Activated naive CD4-positive, alpha-beta T cell treated with anti-CD3 and anti-CD28 coated beads, Interleukin-2, amount 10 ng/mL, durations not matched to agents 7 days and 5 days (primary cell): ENCODE results near the gene VTN.

Source experiments
- CTCF ChIA-PET: fragments of 350-600 bp; sonication (Branson Sonifier 250); formaldehyde crosslinking; loops from one replicate; lab custom pipeline; 2021; ENCODE audit warnings: antibody characterized with exemption; lab: Charles Lee
- DNase-seq: peaks from one replicate; pipeline ENCODE4 v3.0.0-alpha.2; 2020
- H3K27ac Mint-ChIP-seq: one replicate; pipeline ENCODE4 v1.8.0; 2021; ENCODE audit warnings: mild to moderate bottlenecking, moderate library complexity, mixed read lengths
- H3K27me3 Mint-ChIP-seq: one replicate; pipeline ENCODE4 v1.8.0; 2021; ENCODE audit warnings: mild to moderate bottlenecking, mixed read lengths
- H3K36me3 Mint-ChIP-seq: one replicate; pipeline ENCODE4 v1.8.0; 2021; ENCODE audit warnings: mixed read lengths
- H3K4me1 Mint-ChIP-seq: one replicate; pipeline ENCODE4 v1.8.0; 2021; ENCODE audit warnings: mixed read lengths
- H3K4me3 Mint-ChIP-seq: one replicate; pipeline ENCODE4 v1.8.0; 2021; ENCODE audit warnings: mild to moderate bottlenecking, moderate library complexity, mixed read lengths
- H3K9me3 Mint-ChIP-seq: one replicate; pipeline ENCODE4 v1.8.0; 2021; ENCODE audit warnings: mixed read lengths

The VTN gene

DNA sequence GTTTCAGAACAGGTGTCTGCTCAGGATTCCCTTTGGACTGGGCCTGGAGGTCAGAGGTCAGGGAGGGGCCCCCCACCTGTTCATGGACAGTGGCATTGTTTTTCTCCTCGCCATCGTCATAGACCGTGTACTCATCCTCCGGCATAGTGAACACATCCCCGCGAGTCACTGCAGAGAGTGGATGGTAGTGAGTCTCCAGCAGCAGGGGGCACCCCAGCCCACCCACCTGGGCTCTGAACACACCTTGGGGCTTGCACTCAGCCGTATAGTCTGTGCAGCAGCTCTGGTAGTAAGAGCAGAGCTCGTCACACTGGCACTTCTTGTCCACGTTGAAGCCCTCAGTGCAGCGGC lies 448 bp downstream of the VTN start:
- H3K4me3 Mint-ChIP-seq = no peak overlapping the region
- H3K27ac Mint-ChIP-seq = no peak overlapping the region
- CTCF ChIA-PET = no interaction called here
- H3K27me3 Mint-ChIP-seq = peaks cover 5% of the 10 kb centered on the region
- no peak for DNase-seq
- H3K36me3 Mint-ChIP-seq = no peaks in the 10 kb centered on the region
- peaks cover 29% of the 10 kb centered on the region for H3K4me1 Mint-ChIP-seq
- H3K9me3 Mint-ChIP-seq = no peaks in the 10 kb centered on the region

- no peak for DNase-seq
- Mint-ChIP-seq H3K27me3 (peaks cover 5% of the 10 kb centered on the region), H3K4me1 (peaks cover 29% of the 10 kb centered on the region), H3K4me3 (no peak overlapping the region), H3K9me3 (no peaks in the 10 kb centered on the region), H3K27ac (no peak overlapping the region), H3K36me3 (no peaks in the 10 kb centered on the region)
- CTCF ChIA-PET = no interaction called here
Measured at GRCh38 chr17:28368915-28369683, 1.0 kb downstream of the VTN start.

DNA sequence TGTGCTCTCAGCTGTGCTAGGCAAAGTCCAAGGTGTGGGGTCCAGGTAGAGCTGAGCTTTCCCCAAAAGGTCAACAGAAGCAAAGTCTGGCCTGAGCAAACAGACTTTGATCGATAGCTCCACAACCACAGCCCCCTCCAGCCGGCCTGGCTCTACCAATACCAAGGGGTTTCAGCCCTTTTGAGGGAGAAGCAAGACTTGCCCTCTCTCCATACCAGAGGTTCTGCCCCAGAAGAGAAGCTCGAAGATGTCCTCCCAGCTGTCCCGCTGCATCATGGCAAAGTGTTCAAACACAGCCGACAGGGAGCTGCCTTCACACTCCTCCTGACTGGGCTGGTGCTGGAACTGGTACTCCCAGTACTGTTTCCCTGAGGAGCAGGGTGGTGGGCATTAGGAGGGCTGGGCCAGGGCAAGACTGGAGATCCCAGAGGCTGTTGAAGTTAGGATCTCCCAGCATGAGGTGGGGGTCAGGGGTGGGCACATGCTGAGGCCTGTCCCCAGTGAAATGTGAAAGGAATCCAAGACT lies 1.7 kb downstream of the VTN start:
- Mint-ChIP-seq H3K27me3 (peaks cover 5% of the 10 kb centered on the region), H3K4me1 (peaks cover 25% of the 10 kb centered on the region), H3K9me3 (no peaks in the 10 kb centered on the region), H3K36me3 (peaks cover 3% of the 10 kb centered on the region), H3K4me3 (no peak overlapping the region), H3K27ac (no peak overlapping the region)
- CTCF ChIA-PET = no interaction called here
- DNase-seq = no peak

DNA sequence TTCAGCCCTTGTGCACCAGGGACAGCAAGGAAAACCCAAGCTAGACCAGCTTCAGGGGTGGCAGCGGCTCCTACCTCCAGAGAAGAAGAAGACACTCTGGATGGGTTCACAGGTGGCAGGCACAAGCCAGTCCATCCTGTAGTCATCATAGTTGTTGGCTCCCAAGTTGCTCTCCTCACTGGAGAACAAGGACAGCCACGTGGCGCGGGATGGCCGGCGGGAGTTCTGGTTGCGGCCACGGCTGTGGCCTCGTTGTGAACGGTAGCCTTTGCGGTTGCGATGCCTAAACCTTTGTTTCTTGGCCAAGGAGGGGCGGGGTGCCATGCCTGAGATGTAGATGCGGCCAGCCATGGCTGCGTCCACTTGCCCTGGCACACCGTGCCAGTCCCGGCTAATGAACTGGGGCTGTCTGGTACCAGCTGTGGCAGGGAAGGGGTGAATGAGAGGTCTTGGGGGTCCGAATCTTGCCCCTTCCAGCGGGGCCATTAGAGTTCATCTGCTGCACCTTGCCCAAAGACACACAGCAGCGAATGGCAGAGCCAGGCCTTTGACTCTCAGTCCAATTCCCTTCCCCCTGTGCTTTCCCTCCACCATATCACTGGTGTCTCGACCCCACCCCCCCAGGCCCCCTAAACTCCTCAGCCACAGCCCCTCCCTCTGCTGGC lies 2.3 kb downstream of the VTN start:
- no peaks in the 10 kb centered on the region for H3K9me3 Mint-ChIP-seq
- H3K4me1 Mint-ChIP-seq = peaks cover 19% of the 10 kb centered on the region
- DNase-seq = no peak
- peaks cover under 1% of the 10 kb centered on the region for H3K27me3 Mint-ChIP-seq
- H3K27ac Mint-ChIP-seq = no peak overlapping the region
- CTCF ChIA-PET = interaction anchor here (1.3 kb wide), 1 partner anchor 12 kb away, joined by 3 read pairs; no protein-coding TSS in a partner anchor
- no peak overlapping the region for H3K4me3 Mint-ChIP-seq
- peaks cover 4% of the 10 kb centered on the region for H3K36me3 Mint-ChIP-seq

DNA sequence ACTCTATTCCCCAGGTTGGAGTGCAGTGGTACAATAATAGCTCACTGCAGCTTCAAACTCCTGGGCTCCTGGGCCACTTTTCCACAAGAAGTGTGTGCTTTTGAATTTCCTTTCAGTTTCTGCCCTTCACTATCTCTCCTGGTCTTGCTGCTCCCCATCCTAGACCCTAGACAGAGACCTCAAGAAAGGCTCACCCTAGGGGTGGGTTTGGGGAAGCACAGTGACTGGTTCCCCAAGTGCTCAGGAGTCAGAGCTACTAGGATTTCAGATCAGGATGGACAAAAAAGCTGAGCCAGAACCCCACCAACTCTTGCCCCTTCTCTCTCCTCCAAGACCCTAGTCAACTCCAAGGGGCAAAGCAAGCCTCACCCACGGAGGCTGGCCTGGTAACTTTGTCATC lies 3.5 kb downstream of the VTN start:
- no peaks in the 10 kb centered on the region for H3K27me3 Mint-ChIP-seq
- H3K27ac Mint-ChIP-seq = no peak overlapping the region
- H3K36me3 Mint-ChIP-seq = peaks cover 4% of the 10 kb centered on the region
- no peak overlapping the region for H3K4me3 Mint-ChIP-seq
- H3K9me3 Mint-ChIP-seq = no peaks in the 10 kb centered on the region
- CTCF ChIA-PET = interaction anchor here (0.9 to 1.3 kb wide), 2 partner anchors 10 to 11 kb away, joined by 3 read pairs; no protein-coding TSS in a partner anchor
- peaks cover 10% of the 10 kb centered on the region for H3K4me1 Mint-ChIP-seq
- DNase-seq = no peak

GRCh38 chr17:28365487-28365886 lies 4.6 kb downstream of the VTN start:
- Mint-ChIP-seq H3K9me3 (no peaks in the 10 kb centered on the region), H3K27ac (no peak overlapping the region), H3K36me3 (peaks cover 11% of the 10 kb centered on the region), H3K4me1 (peaks cover 4% of the 10 kb centered on the region), H3K4me3 (no peak overlapping the region), H3K27me3 (no peaks in the 10 kb centered on the region)
- CTCF ChIA-PET = no interaction called here
- no peak for DNase-seq

DNA sequence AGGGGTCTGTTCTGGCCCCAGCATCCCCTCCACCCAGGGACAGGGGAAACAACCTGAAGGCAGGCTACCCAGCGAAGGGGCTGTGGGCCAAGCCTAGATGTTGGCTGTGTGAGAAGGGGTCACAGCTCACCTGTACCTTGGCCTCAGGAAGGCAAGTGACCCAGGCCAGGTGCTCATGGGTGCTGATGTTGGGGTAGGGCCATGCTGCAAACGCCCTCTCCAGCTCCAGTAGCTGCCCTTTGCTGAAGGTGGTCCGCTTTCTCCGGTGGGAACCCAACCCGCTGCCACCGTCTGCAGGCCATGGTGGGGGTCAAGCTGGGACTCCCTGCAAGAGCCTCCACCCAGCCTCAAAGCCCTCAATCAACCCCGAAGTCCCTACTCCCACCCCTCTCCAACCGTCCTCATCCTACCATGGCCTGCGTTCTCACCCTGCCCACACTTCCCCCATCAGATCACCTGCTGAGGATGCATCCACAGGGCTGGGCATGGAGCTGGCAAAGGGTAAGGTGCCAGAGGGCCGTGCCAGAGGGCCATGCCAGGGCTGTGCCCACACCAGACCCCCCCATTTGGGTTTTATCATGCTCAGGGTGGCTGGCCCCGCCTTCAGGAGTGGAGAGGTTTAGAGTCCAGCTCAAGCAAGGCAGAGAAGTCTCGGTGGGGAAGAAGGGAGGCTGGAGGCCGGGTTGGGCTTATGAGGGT lies 5.3 kb downstream of the VTN start, which contains the start of gene SEBOX:
SEBOX (minus strand) TSS at position 535 of the 699 bp plus-strand sequence; CDS start at position 487, 48 bp downstream.
- Mint-ChIP-seq H3K36me3 (peaks cover 15% of the 10 kb centered on the region), H3K27ac (no peak within 1 kb of the TSS), H3K4me3 (no peak within 1 kb of the TSS), H3K27me3 (no peaks in the 10 kb centered on the region), H3K9me3 (no peaks in the 10 kb centered on the region), H3K4me1 (no peaks in the 10 kb centered on the region)
- CTCF ChIA-PET = interaction anchor here (1.1 kb wide), 1 partner anchor 53 kb away, joined by 3 read pairs; no protein-coding TSS in a partner anchor
- DNase-seq = no peak

DNA sequence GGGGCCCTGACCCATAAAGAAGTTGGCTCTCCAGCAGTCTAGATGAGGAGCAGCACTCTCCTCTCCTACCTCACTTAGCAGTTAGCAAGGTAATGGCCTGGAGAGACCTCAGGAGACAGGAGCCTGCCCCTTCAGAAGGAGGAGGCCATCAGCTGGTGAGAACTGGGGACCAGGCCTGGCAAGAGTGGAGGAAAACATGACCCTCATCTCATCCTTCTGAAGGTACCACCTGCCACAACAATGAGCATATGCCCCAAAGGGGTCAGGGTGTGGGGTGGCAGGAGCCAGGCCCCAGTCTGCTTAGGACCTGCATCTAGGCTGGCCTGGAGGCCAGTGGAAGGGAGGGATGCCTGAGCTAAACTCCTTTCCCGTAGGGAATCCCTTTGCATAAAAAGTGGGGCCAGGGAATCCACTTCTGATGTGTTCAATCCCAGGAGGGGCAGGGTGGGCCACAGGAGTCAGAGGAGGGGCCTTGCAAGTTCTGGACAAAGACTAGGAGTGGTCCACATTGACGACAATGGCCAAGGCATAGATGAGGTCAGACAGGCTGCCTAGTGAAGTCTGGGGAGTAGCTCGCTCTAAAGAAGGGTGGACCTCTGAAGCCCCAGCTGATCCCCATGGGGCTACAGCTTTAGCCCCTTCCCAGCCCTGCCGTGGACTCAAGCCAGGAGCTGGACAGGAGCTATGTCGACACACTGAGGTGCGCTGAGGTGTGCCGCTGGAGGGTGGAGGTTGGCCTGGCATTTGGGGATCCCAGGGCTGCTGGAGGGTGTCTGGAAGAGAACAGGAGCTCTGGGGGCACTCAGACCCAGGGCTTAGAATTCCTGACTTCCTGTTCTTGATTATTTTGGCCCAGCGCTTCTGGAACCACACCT lies 6.1 kb downstream of the VTN start:
- Mint-ChIP-seq H3K36me3 (peaks cover 15% of the 10 kb centered on the region), H3K9me3 (no peaks in the 10 kb centered on the region), H3K4me1 (peaks cover 3% of the 10 kb centered on the region), H3K27ac (no peak overlapping the region), H3K27me3 (no peaks in the 10 kb centered on the region), H3K4me3 (no peak overlapping the region)
- no peak for DNase-seq
- CTCF ChIA-PET = interaction anchor here (1.1 kb wide), 1 partner anchor 53 kb away, joined by 3 read pairs; no protein-coding TSS in a partner anchor

DNA sequence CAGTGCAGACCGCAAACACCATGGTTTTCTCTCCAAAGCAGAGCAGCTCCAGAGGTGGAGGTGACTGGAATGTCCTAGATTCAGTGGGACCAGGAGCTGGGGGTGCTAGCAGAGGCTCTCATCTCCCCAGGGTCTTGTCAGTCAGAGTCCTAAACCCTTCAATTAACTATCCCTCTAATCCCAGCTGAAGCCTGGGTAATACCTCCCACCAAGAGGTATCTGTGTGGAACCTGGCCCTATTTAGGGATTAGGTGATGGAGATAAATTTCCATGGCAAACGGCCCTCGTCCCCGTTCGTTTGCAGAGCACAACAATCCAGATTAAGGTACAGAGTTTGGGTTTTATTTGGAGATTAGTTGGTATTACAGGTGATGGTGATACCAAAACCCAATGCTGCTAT lies 6.9 kb downstream of the VTN start:
- no peak overlapping the region for H3K27ac Mint-ChIP-seq
- peaks cover 15% of the 10 kb centered on the region for H3K36me3 Mint-ChIP-seq
- no peak overlapping the region for H3K4me3 Mint-ChIP-seq
- no peaks in the 10 kb centered on the region for H3K27me3 Mint-ChIP-seq
- H3K4me1 Mint-ChIP-seq = peaks cover 11% of the 10 kb centered on the region
- CTCF ChIA-PET = no interaction called here
- H3K9me3 Mint-ChIP-seq = no peaks in the 10 kb centered on the region
- no peak for DNase-seq

GRCh38 chr17:28357901-28358197 lies 12.3 kb downstream of the VTN start:
- CTCF ChIA-PET = interaction anchor here (0.7 to 2.8 kb wide), 3 partner anchors 22 to 59 kb away, joined by 3 to 10 read pairs (median 9); partner anchors contain the start of genes IFT20 and TNFAIP1
- H3K27ac Mint-ChIP-seq = peak overlapping the region; percentile 91

GRCh38 chr17:28357061-28357900 lies 12.8 kb downstream of the VTN start, which contains the start of gene POLDIP2:
Gene POLDIP2 (minus strand): TSS chr17:28357527. CDS start chr17:28357448, 79 bp downstream.
- CTCF ChIA-PET = interaction anchor here (0.7 to 2.8 kb wide), 4 partner anchors 10 to 59 kb away, joined by 3 to 10 read pairs (median 6); partner anchors contain the start of genes IFT20 and TNFAIP1
- DNase-seq = peak; percentile 97
- peaks cover 25% of the 10 kb centered on the region for H3K36me3 Mint-ChIP-seq
- H3K27ac Mint-ChIP-seq = peak within 1 kb of the TSS; percentile 91
- no peaks in the 10 kb centered on the region for H3K9me3 Mint-ChIP-seq
- H3K27me3 Mint-ChIP-seq = no peaks in the 10 kb centered on the region
- H3K4me1 Mint-ChIP-seq = peaks cover 37% of the 10 kb centered on the region
- peak within 1 kb of the TSS; percentile 93 for H3K4me3 Mint-ChIP-seq

More at GRCh38 chr17:28357901-28358197, 12.3 kb downstream of the VTN start:
- H3K4me1 Mint-ChIP-seq = peaks cover 37% of the 10 kb centered on the region
- H3K27me3 Mint-ChIP-seq = no peaks in the 10 kb centered on the region
- H3K9me3 Mint-ChIP-seq = no peaks in the 10 kb centered on the region
- DNase-seq = no peak
- peaks cover 25% of the 10 kb centered on the region for H3K36me3 Mint-ChIP-seq
- peak overlapping the region; percentile 93 for H3K4me3 Mint-ChIP-seq

DNA sequence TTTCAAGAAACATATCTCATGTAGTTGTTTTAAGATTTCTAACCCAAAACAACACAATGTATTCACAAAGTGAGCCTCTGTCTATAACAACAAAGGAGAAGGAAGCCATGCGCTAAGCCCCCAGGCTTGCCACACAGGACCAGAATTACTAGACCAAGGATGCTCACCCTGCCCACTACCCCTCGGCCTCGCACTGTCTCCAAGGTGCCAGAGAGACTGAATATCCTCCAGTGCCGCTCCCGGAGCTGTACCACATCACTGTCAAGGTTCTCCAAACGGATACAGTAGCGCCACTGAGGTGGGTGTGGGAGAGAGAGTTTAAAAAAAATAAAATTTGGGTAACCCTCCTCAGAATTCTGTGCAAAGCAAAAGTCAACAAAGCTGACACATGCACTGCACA lies 19.8 kb downstream of the VTN start:
- Mint-ChIP-seq H3K4me3 (no peak overlapping the region), H3K27ac (no peak overlapping the region), H3K4me1 (peaks cover 2% of the 10 kb centered on the region), H3K9me3 (no peaks in the 10 kb centered on the region), H3K27me3 (no peaks in the 10 kb centered on the region), H3K36me3 (peaks cover 48% of the 10 kb centered on the region)
- no peak for DNase-seq
- CTCF ChIA-PET = no interaction called here
